WTC11 (cell line): ENCODE measurements around the gene UBLCP1. TPM values are rescaled to one million over a fixed set of nuclear protein-coding genes. Genes with fewer than 3 reads are reported as not detected.

Source experiments
- ATAC-seq: fragments of 200-7000 bp; cut with Tn5 transposase; 2 replicates; pipeline ENCODE4 v1.10.0; 2021; ENCODE audit warnings: mild to moderate bottlenecking, moderate library complexity
- CTCF ChIA-PET: fragments of 300-600 bp; sonication (Branson Sonifier 250); formaldehyde crosslinking; loops from one replicate; lab custom pipeline; 2021; ENCODE audit warnings: antibody characterized with exemption; lab: Charles Lee
- POLR2A ChIA-PET: fragments of 350-600 bp; sonication (Branson Sonifier 250); formaldehyde crosslinking; loops from one replicate; lab custom pipeline; 2021; ENCODE audit warnings: antibody characterized with exemption; lab: Charles Lee
- DNase-seq: peaks from one replicate; pipeline ENCODE4 v3.0.0; 2021; ENCODE audit warnings: low spot score
- H3K27ac Mint-ChIP-seq: 2 replicates; pipeline ENCODE4 v1.8.0; 2021; ENCODE audit warnings: mixed read lengths
- H3K27me3 Mint-ChIP-seq: 2 replicates; pipeline ENCODE4 v1.8.0; 2021; ENCODE audit warnings: low read depth, mild to moderate bottlenecking, moderate library complexity, mixed read lengths
- H3K36me3 Mint-ChIP-seq: 2 replicates; pipeline ENCODE4 v1.8.0; 2021; ENCODE audit warnings: mixed read lengths
- H3K4me1 Mint-ChIP-seq: 2 replicates; pipeline ENCODE4 v1.8.0; 2022; ENCODE audit warnings: mixed read lengths
- H3K4me3 Mint-ChIP-seq: 2 replicates; pipeline ENCODE4 v1.8.0; 2021; ENCODE audit warnings: mild to moderate bottlenecking, moderate library complexity, mixed read lengths
- H3K9me3 Mint-ChIP-seq: 2 replicates; pipeline ENCODE4 v1.8.0; 2021; ENCODE audit warnings: mixed read lengths
- CBFB ChIP-seq: sonication (generic); formaldehyde crosslinking; IDR thresholded peaks from 2 replicates; pipeline ENCODE4 v1.8.1; 2022; ENCODE audit warnings: mild to moderate bottlenecking, low read depth, missing genetic modification reagents
- CREB1 ChIP-seq: sonication (generic); formaldehyde crosslinking; IDR thresholded peaks from 2 replicates; pipeline ENCODE4 v1.8.0; 2023; ENCODE audit warnings: mild to moderate bottlenecking, missing genetic modification reagents
- ESRRA ChIP-seq: sonication (generic); formaldehyde crosslinking; IDR thresholded peaks from 2 replicates; pipeline ENCODE4 v1.8.1; 2022; ENCODE audit warnings: mild to moderate bottlenecking, missing genetic modification reagents, borderline replicate concordance
- ETV6 ChIP-seq: sonication (generic); formaldehyde crosslinking; IDR thresholded peaks from 2 replicates; pipeline ENCODE4 v1.8.1; 2022; ENCODE audit warnings: mild to moderate bottlenecking, missing genetic modification reagents
- FOXJ3 ChIP-seq: sonication (generic); formaldehyde crosslinking; IDR thresholded peaks from 2 replicates; pipeline ENCODE4 v1.9.0; 2021; ENCODE audit warnings: missing genetic modification reagents, mild to moderate bottlenecking, borderline replicate concordance
- MXD4 ChIP-seq: fragments of 250-450 bp; sonication (Bioruptor Pico); IDR thresholded peaks from 2 replicates; pipeline ENCODE4 v1.8.0; 2021; ENCODE audit warnings: mild to moderate bottlenecking, moderate library complexity, borderline replicate concordance
- NFATC4 ChIP-seq: fragments of 250-450 bp; sonication (Bioruptor Pico); IDR thresholded peaks from 2 replicates; pipeline ENCODE4 v1.9.0; 2021; ENCODE audit warnings: mild to moderate bottlenecking
- NFE2L1 ChIP-seq: sonication (generic); formaldehyde crosslinking; IDR thresholded peaks from 2 replicates; pipeline ENCODE4 v1.8.1; 2023; ENCODE audit warnings: missing genetic modification reagents
- OVOL2 ChIP-seq: fragments of 250-450 bp; sonication (Bioruptor Pico); IDR thresholded peaks from 2 replicates; pipeline ENCODE4 v1.9.0; 2021; ENCODE audit warnings: mild to moderate bottlenecking, borderline replicate concordance
- PRRX2 ChIP-seq: fragments of 250-450 bp; sonication (Bioruptor Pico); IDR thresholded peaks from 2 replicates; pipeline ENCODE4 v1.8.0; 2021; ENCODE audit warnings: mild to moderate bottlenecking
- RELA ChIP-seq: sonication (generic); formaldehyde crosslinking; IDR thresholded peaks from 2 replicates; pipeline ENCODE4 v1.8.1; 2022; ENCODE audit warnings: missing genetic modification reagents, mild to moderate bottlenecking, borderline replicate concordance
- RORB ChIP-seq: fragments of 250-450 bp; sonication (Bioruptor Pico); IDR thresholded peaks from 2 replicates; pipeline ENCODE4 v1.9.0; 2021; ENCODE audit warnings: mild to moderate bottlenecking
- SMAD3 ChIP-seq: sonication (generic); formaldehyde crosslinking; IDR thresholded peaks from 2 replicates; pipeline ENCODE4 v1.8.0; 2022; ENCODE audit warnings: missing genetic modification reagents, mild to moderate bottlenecking, borderline replicate concordance
- TCF7 ChIP-seq: sonication (generic); formaldehyde crosslinking; IDR thresholded peaks from 2 replicates; pipeline ENCODE4 v1.8.0; 2022; ENCODE audit warnings: mild to moderate bottlenecking, low read depth, missing genetic modification reagents, moderate library complexity
- TP53 ChIP-seq: sonication (generic); formaldehyde crosslinking; IDR thresholded peaks from 2 replicates; pipeline ENCODE4 v1.8.1; 2023; ENCODE audit warnings: mild to moderate bottlenecking, missing genetic modification reagents
- ZBTB21 ChIP-seq: sonication (generic); formaldehyde crosslinking; IDR thresholded peaks from 2 replicates; pipeline ENCODE4 v1.8.1; 2023; ENCODE audit warnings: mild to moderate bottlenecking, missing genetic modification reagents, borderline replicate concordance
- ZNF396 ChIP-seq: fragments of 250-450 bp; sonication (Bioruptor Pico); IDR thresholded peaks from 2 replicates; pipeline ENCODE4 v1.8.0; 2021; ENCODE audit warnings: mild to moderate bottlenecking, moderate library complexity, borderline replicate concordance
- ZNF423 ChIP-seq: fragments of 250-450 bp; sonication (Bioruptor Pico); IDR thresholded peaks from 2 replicates; pipeline ENCODE4 v2.1.2; 2022; ENCODE audit warnings: mild to moderate bottlenecking, moderate library complexity
- total RNA-seq: library from RNA; stranded (reverse); gene quantifications from 3 replicates; pipeline ENCODE4 v1.2.3, GENCODE V29; 2021
- TF ChIP-seq, protein P1 (sequence below): sonication (generic); formaldehyde crosslinking; IDR thresholded peaks from 2 replicates; pipeline ENCODE4 v1.8.0; 2023; ENCODE audit warnings: mild to moderate bottlenecking, missing genetic modification reagents
- TF ChIP-seq, protein P2 (sequence below): fragments of 200-600 bp; IDR thresholded peaks from 2 replicates; pipeline ENCODE4 v1.8.0; 2022; ENCODE audit warnings: antibody characterized with exemption
- TF ChIP-seq, protein P3 (sequence below): sonication (generic); formaldehyde crosslinking; conservative IDR thresholded peaks from 2 replicates; pipeline ENCODE4 v1.8.1; 2023; ENCODE audit warnings: mild to moderate bottlenecking, low read depth, missing genetic modification reagents, moderate library complexity
- TF ChIP-seq, protein P4 (sequence below): sonication (generic); formaldehyde crosslinking; IDR thresholded peaks from 2 replicates; pipeline ENCODE4 v1.8.1; 2022; ENCODE audit warnings: mild to moderate bottlenecking, moderate library complexity, missing genetic modification reagents
- TF ChIP-seq, protein P5 (sequence below): fragments of 250-450 bp; sonication (Bioruptor Pico); IDR thresholded peaks from 2 replicates; pipeline ENCODE4 v1.9.0; 2021; ENCODE audit warnings: mild to moderate bottlenecking
- TF ChIP-seq, protein P6 (sequence below): fragments of 250-450 bp; sonication (Bioruptor Pico); conservative IDR thresholded peaks from 2 replicates; pipeline ENCODE4 v1.9.0; 2021; ENCODE audit warnings: mild to moderate bottlenecking

UBLCP1 gene
- total RNA-seq, 1 experiment from 2014 or later, result 31.0 TPM

DNA sequence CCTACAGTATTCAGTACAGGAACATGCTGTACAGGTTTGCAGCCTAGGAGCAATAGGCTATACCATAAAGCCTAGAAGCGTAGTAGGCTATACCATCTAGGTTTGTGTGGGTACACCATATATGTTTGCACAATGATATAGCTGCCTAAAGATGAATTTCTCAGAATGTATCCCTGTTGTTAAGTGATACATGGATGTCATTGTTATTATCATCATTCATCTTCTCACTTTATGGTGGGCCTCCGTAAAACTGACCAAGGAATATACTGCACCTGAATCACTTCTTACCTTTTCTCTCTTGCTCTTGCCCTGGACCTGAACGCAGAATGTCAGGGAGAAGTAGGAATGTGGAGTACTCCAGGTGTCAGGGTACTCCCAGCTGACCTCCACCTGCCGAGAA lies 55.4 kb downstream of the UBLCP1 start:
- CTCF ChIA-PET, result interaction anchor here (1.8 to 4.9 kb wide), 3 partner anchors 13 to 161 kb away, joined by 9 to 62 read pairs (median 49); no protein-coding TSS in a partner anchor
- POLR2A ChIA-PET, result no interaction called here
- no peaks in the 10 kb centered on the region for H3K4me1 Mint-ChIP-seq
- no peak overlapping the region for H3K27ac Mint-ChIP-seq
- ATAC-seq, result no peak
- no peaks in the 10 kb centered on the region for H3K36me3 Mint-ChIP-seq
- TF ChIP-seq ZNF396 (CRISPR knock-in tag) (no peak), NFE2L1 (CRISPR knock-in tag) (no peak), TCF7 (CRISPR knock-in tag) (no peak), CBFB (CRISPR knock-in tag) (no peak), OVOL2 (CRISPR knock-in tag) (no peak), SMAD3 (CRISPR knock-in tag) (no peak), ZBTB21 (CRISPR knock-in tag) (no peak), CREB1 (no peak), PRRX2 (CRISPR knock-in tag) (no peak)
- TF ChIP-seq, protein P1, sequence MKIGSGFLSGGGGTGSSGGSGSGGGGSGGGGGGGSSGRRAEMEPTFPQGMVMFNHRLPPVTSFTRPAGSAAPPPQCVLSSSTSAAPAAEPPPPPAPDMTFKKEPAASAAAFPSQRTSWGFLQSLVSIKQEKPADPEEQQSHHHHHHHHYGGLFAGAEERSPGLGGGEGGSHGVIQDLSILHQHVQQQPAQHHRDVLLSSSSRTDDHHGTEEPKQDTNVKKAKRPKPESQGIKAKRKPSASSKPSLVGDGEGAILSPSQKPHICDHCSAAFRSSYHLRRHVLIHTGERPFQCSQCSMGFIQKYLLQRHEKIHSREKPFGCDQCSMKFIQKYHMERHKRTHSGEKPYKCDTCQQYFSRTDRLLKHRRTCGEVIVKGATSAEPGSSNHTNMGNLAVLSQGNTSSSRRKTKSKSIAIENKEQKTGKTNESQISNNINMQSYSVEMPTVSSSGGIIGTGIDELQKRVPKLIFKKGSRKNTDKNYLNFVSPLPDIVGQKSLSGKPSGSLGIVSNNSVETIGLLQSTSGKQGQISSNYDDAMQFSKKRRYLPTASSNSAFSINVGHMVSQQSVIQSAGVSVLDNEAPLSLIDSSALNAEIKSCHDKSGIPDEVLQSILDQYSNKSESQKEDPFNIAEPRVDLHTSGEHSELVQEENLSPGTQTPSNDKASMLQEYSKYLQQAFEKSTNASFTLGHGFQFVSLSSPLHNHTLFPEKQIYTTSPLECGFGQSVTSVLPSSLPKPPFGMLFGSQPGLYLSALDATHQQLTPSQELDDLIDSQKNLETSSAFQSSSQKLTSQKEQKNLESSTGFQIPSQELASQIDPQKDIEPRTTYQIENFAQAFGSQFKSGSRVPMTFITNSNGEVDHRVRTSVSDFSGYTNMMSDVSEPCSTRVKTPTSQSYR (CRISPR knock-in tag), result no peak
- TF ChIP-seq, protein P2, sequence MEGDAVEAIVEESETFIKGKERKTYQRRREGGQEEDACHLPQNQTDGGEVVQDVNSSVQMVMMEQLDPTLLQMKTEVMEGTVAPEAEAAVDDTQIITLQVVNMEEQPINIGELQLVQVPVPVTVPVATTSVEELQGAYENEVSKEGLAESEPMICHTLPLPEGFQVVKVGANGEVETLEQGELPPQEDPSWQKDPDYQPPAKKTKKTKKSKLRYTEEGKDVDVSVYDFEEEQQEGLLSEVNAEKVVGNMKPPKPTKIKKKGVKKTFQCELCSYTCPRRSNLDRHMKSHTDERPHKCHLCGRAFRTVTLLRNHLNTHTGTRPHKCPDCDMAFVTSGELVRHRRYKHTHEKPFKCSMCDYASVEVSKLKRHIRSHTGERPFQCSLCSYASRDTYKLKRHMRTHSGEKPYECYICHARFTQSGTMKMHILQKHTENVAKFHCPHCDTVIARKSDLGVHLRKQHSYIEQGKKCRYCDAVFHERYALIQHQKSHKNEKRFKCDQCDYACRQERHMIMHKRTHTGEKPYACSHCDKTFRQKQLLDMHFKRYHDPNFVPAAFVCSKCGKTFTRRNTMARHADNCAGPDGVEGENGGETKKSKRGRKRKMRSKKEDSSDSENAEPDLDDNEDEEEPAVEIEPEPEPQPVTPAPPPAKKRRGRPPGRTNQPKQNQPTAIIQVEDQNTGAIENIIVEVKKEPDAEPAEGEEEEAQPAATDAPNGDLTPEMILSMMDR, result no peak
- TF ChIP-seq, protein P3, sequence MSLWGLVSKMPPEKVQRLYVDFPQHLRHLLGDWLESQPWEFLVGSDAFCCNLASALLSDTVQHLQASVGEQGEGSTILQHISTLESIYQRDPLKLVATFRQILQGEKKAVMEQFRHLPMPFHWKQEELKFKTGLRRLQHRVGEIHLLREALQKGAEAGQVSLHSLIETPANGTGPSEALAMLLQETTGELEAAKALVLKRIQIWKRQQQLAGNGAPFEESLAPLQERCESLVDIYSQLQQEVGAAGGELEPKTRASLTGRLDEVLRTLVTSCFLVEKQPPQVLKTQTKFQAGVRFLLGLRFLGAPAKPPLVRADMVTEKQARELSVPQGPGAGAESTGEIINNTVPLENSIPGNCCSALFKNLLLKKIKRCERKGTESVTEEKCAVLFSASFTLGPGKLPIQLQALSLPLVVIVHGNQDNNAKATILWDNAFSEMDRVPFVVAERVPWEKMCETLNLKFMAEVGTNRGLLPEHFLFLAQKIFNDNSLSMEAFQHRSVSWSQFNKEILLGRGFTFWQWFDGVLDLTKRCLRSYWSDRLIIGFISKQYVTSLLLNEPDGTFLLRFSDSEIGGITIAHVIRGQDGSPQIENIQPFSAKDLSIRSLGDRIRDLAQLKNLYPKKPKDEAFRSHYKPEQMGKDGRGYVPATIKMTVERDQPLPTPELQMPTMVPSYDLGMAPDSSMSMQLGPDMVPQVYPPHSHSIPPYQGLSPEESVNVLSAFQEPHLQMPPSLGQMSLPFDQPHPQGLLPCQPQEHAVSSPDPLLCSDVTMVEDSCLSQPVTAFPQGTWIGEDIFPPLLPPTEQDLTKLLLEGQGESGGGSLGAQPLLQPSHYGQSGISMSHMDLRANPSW, result no peak
- TF ChIP-seq, protein P4, sequence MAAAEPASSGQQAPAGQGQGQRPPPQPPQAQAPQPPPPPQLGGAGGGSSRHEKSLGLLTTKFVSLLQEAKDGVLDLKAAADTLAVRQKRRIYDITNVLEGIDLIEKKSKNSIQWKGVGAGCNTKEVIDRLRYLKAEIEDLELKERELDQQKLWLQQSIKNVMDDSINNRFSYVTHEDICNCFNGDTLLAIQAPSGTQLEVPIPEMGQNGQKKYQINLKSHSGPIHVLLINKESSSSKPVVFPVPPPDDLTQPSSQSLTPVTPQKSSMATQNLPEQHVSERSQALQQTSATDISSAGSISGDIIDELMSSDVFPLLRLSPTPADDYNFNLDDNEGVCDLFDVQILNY (CRISPR knock-in tag), result no peak
- TF ChIP-seq, protein P5, sequence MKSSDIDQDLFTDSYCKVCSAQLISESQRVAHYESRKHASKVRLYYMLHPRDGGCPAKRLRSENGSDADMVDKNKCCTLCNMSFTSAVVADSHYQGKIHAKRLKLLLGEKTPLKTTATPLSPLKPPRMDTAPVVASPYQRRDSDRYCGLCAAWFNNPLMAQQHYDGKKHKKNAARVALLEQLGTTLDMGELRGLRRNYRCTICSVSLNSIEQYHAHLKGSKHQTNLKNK (CRISPR knock-in tag), result no peak
- no peaks in the 10 kb centered on the region for H3K27me3 Mint-ChIP-seq
- no peaks in the 10 kb centered on the region for H3K9me3 Mint-ChIP-seq
- no peak for DNase-seq
- no peak overlapping the region for H3K4me3 Mint-ChIP-seq

DNA sequence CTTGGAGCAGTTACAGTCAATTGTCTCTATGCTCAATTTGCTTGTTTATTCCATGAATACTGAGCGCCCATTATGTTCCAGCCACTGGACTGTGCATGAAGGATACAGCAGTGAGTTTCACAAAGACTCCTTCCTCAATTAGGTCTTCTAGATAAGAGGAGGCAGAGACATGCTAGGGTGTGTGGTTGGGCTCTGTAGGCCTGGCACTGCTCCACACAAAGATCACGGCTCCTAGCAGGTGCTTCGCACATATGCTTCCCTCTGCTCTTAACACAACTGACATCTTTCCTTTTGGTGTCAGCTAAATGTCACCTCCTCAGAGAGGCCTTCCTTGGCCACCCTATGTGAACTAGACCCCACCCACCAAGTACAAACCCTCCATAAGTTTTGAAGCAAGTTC lies 56.3 kb downstream of the UBLCP1 start:
- DNase-seq (no peak), ATAC-seq (no peak)
- no peak overlapping the region for H3K27ac Mint-ChIP-seq
- no peaks in the 10 kb centered on the region for H3K4me1 Mint-ChIP-seq
- ChIA-PET CTCF (interaction anchor here (0.6 to 4.9 kb wide), 3 partner anchors 12 to 162 kb away, joined by 3 to 62 read pairs (median 9); no protein-coding TSS in a partner anchor), POLR2A (no interaction called here)
- H3K4me3 Mint-ChIP-seq, result no peak overlapping the region
- no peaks in the 10 kb centered on the region for H3K9me3 Mint-ChIP-seq
- no peaks in the 10 kb centered on the region for H3K36me3 Mint-ChIP-seq
- no peaks in the 10 kb centered on the region for H3K27me3 Mint-ChIP-seq
- no peak for TF ChIP-seq FOXJ3 (CRISPR knock-in tag)
- TF ChIP-seq SMAD3 (CRISPR knock-in tag), result no peak
- no peak for TF ChIP-seq ESRRA (CRISPR knock-in tag)
- no peak for TF ChIP-seq PRRX2 (CRISPR knock-in tag)
- no peak for TF ChIP-seq RORB (CRISPR knock-in tag)
- TF ChIP-seq ZNF423 (CRISPR knock-in tag), result no peak
- TF ChIP-seq NFATC4, result no peak
- no peak for TF ChIP-seq ETV6 (CRISPR knock-in tag)
- TF ChIP-seq RELA (CRISPR knock-in tag), result no peak
- TF ChIP-seq, protein P6, sequence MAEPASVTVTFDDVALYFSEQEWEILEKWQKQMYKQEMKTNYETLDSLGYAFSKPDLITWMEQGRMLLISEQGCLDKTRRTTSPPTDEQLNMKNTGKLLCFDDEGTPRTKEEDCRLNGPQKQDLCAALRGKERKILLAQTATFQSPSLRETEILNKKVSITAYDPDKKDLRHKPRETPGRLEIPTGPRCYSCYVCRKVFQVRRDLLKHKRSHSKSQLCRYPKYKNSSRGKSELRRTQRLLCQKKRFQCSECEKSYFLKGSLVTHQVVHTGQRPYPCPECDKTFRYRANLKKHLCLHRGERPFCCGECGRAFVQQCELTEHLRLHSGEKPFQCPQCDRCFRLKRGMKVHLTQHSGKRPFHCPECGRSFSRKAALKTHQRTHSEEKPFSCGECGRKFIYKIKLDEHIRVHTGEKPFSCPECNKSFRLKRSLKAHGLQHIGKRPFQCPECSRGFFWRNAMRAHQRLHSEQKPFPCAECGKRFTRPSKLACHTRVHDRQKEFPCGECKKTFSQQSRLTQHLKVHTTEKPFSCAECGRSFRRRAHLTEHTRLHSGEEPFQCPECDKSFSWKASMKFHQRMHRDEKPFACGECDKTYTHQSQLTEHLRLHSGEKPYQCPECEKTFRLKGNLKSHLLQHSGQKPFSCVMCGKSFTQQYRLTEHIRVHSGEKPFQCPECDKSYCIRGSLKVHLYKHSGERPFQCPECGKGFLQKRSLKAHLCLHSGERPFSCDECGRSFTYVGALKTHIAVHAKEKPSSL, result no peak
- TF ChIP-seq NFE2L1 (CRISPR knock-in tag), result no peak
- no peak for TF ChIP-seq TP53 (CRISPR knock-in tag)
- no peak for TF ChIP-seq ZNF396 (CRISPR knock-in tag)
- no peak for TF ChIP-seq MXD4
